ENCODE data around the gene WEE1.

GRCh38 chr11:9580894-9581293 lies 7.4 kb downstream of the WEE1 start:
- no peak for TF ChIP-seq EZH2phosphoT487 (conservative IDR thresholded peaks at IDR 0.05; ENCODE audit: low read length)
- no peak for TF ChIP-seq CTCF (IDR thresholded peaks at IDR 0.05; ENCODE audit: insufficient read depth, low read length, poor library complexity, severe bottlenecking)

All from SU-DHL-6 (cell line).